Astrocyte (in vitro differentiated cells and primary cell): Measurements from ENCODE around the gene MUC5AC. TPM values are rescaled to one million over a fixed set of nuclear protein-coding genes. Genes with fewer than 3 reads are reported as not detected.

Experiments
- DNase-seq: peaks from one replicate; pipeline ENCODE4 v3.0.0-alpha.2; 2010; ENCODE audit warnings: low read depth
- FAIRE-seq: peaks from 2 replicates; lab custom pipeline; 2011; peaks lifted over from hg19 to GRCh38; lab: Jason Lieb, UNC
- H2AFZ ChIP-seq: 2 replicates; pipeline ENCODE4 v1.6.0; 2012; ENCODE audit warnings: low read depth, low read length, inconsistent platforms
- H3K27ac ChIP-seq: 2 replicates; pipeline ENCODE4 v1.5.1; 2011; ENCODE audit warnings: low read depth, low read length, inconsistent platforms
- H3K27me3 ChIP-seq: 2 replicates; pipeline ENCODE4 v1.6.0; 2011; ENCODE audit warnings: low read length, inconsistent platforms; ENCODE audit not compliant: insufficient read depth
- H3K36me3 ChIP-seq: 2 replicates; pipeline ENCODE4 v1.5.1; 2011; ENCODE audit warnings: low read length, inconsistent platforms; ENCODE audit not compliant: insufficient read depth
- H3K4me1 ChIP-seq: 2 replicates; pipeline ENCODE4 v1.5.1; 2011; ENCODE audit warnings: low read length, inconsistent platforms; ENCODE audit not compliant: insufficient read depth
- H3K4me2 ChIP-seq: 2 replicates; pipeline ENCODE4 v1.6.0; 2012; ENCODE audit warnings: low read length, inconsistent platforms
- H3K4me3 ChIP-seq: 2 replicates; pipeline ENCODE4 v1.5.1; 2011; ENCODE audit warnings: low read depth, mild to moderate bottlenecking, low read length, inconsistent platforms; ENCODE audit not compliant: insufficient read depth
- H3K79me2 ChIP-seq: 2 replicates; pipeline ENCODE4 v1.6.0; 2012; ENCODE audit warnings: mild to moderate bottlenecking, low read length, inconsistent platforms; ENCODE audit not compliant: insufficient read depth
- H3K9ac ChIP-seq: 2 replicates; pipeline ENCODE4 v1.6.0; 2012; ENCODE audit warnings: mild to moderate bottlenecking, low read length, inconsistent platforms
- H3K9me3 ChIP-seq: 2 replicates; pipeline ENCODE4 v1.5.1; 2012; ENCODE audit warnings: low read depth, mild to moderate bottlenecking, low read length, inconsistent platforms; ENCODE audit not compliant: insufficient read depth
- H4K20me1 ChIP-seq: 2 replicates; pipeline ENCODE4 v1.6.0; 2012; ENCODE audit warnings: low read length, inconsistent platforms; ENCODE audit not compliant: insufficient read depth
- H3K27ac Mint-ChIP-seq: one replicate; pipeline ENCODE4 v1.8.0; 2021; ENCODE audit warnings: mild to moderate bottlenecking, mixed read lengths; ENCODE audit not compliant: unreplicated experiment
- H3K27me3 Mint-ChIP-seq: one replicate; pipeline ENCODE4 v1.8.0; 2021; ENCODE audit warnings: low read depth, mixed read lengths; ENCODE audit not compliant: unreplicated experiment
- H3K36me3 Mint-ChIP-seq: one replicate; pipeline ENCODE4 v1.8.0; 2021; ENCODE audit warnings: low read depth, mixed read lengths; ENCODE audit not compliant: unreplicated experiment
- H3K4me1 Mint-ChIP-seq: one replicate; pipeline ENCODE4 v1.8.0; 2021; ENCODE audit warnings: low read depth, mixed read lengths; ENCODE audit not compliant: unreplicated experiment
- H3K4me3 Mint-ChIP-seq: one replicate; pipeline ENCODE4 v1.8.0; 2021; ENCODE audit warnings: mild to moderate bottlenecking, moderate library complexity, mixed read lengths; ENCODE audit not compliant: unreplicated experiment
- H3K9me3 Mint-ChIP-seq: one replicate; pipeline ENCODE4 v1.8.0; 2021; ENCODE audit warnings: mild to moderate bottlenecking, mixed read lengths; ENCODE audit not compliant: unreplicated experiment
- CTCF ChIP-seq: IDR thresholded peaks from 2 replicates; pipeline ENCODE4 v1.5.1; 2011; ENCODE audit warnings: low read depth, mild to moderate bottlenecking, inconsistent platforms, low read length, moderate library complexity; ENCODE audit not compliant: insufficient read depth
- EZH2 ChIP-seq: IDR thresholded peaks from 2 replicates; pipeline ENCODE4 v1.6.1; 2012; ENCODE audit warnings: mild to moderate bottlenecking, low read length, inconsistent platforms; ENCODE audit not compliant: insufficient read depth
- total RNA-seq: library from RNA; stranded (reverse); gene quantifications from 2 replicates; pipeline ENCODE4 v1.2.1, GENCODE V29; 2021

MUC5AC gene
- total RNA-seq, 1 donor from 2014 or later, result not detected

DNA sequence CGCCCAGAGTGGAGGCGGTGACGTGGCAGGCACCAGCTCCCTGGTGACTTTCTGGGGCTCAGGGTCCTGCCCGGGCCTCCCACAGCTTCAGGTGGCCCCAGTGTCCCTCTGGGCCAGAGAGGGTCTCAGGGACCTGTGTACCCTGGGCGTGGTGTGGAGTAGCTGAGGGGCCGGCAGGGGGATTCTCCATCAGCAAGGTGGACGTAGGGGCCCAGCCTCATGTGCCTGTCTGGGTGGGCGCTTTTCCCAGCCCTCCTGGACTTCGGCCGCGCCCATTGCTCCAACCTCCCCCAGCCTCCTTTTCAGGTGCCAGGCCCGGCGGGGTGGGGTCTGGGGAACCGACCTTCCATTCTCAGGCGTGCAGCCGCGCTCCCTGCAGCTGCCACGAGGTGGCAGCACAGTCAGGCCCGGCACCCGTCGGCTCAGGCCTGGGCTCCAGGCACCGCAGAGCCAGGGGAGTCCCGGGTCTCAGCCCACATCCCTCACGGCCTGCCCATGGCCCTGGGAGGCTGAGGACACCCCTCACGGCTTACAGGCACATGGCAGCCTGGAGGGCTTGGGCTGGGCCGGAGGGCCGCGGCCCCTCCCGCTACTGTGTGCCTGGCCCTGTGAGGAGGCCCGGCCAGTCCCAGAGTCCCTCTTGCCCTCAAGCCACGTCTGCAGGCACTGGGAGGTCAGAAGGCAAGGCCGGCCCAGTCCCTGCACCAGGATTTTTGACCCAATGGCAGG lies 45.2 kb downstream of the MUC5AC start:
- DNase-seq (no peak), FAIRE-seq (no peak)
- Mint-ChIP-seq H3K27me3 (peaks cover 9% of the 10 kb centered on the region), H3K27ac (no peak overlapping the region), H3K36me3 (no peaks in the 10 kb centered on the region), H3K4me1 (no peaks in the 10 kb centered on the region), H3K9me3 (no peaks in the 10 kb centered on the region), H3K4me3 (no peak overlapping the region)
- no peaks in the 10 kb centered on the region for H3K4me1 ChIP-seq
- TF ChIP-seq CTCF (peak; percentile 52), EZH2 (no peak)
- no peaks in the 10 kb centered on the region for H3K9me3 ChIP-seq
- H4K20me1 ChIP-seq, result no peaks in the 10 kb centered on the region
- H3K9ac ChIP-seq, result no peak overlapping the region
- H3K79me2 ChIP-seq, result no peaks in the 10 kb centered on the region
- no peaks in the 10 kb centered on the region for H3K36me3 ChIP-seq
- no peak overlapping the region for H3K4me3 ChIP-seq
- no peaks in the 10 kb centered on the region for H3K27me3 ChIP-seq
- H3K4me2 ChIP-seq, result no peak overlapping the region
- no peak overlapping the region for H2AFZ ChIP-seq
- no peak overlapping the region for H3K27ac ChIP-seq

DNA sequence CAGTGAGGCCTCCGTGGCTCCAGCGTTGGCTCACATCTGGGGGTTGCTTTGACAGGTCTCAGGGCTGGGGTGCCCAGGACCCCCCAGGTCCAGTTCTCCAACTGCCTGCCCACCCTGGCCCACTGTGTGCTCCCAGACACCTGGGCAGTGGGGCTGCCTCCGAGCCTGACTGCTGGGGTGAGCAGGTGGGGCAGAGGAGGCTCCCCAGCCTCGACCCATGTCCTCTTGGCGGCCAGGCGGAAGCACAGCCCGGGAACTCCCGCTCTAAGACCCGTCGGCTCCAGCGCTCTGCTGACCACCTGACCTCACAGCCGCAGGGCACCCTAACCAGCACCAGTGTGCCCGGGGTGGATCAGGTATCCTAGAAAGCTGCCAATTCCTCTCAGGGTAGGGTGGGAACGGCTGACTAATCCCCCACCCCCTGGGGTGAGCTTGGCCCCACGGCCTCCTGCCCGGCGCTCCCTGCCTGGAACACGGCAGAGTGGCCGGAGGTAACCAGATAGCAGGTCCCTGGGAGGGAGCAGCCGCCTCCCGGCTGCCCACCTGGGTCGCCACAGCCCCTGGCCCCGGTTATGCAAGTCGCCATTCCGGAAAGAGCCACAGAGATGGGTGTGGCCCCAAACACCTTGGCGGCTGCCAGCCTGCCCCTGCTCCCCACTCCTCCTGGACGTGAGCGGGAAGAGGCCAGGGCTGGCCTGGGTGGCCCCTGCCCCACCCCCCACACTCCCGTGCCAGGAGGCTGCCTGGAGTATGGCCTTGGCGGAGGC lies 45.9 kb downstream of the MUC5AC start:
- Histone ChIP-seq H3K4me3 (no peak overlapping the region), H3K27me3 (no peaks in the 10 kb centered on the region), H3K4me2 (no peak overlapping the region), H3K79me2 (no peaks in the 10 kb centered on the region), H3K4me1 (no peaks in the 10 kb centered on the region), H2AFZ (no peak overlapping the region), H4K20me1 (no peaks in the 10 kb centered on the region), H3K9me3 (no peaks in the 10 kb centered on the region), H3K36me3 (no peaks in the 10 kb centered on the region), H3K9ac (no peak overlapping the region), H3K27ac (no peak overlapping the region)
- no peaks in the 10 kb centered on the region for H3K36me3 Mint-ChIP-seq
- no peak for TF ChIP-seq EZH2
- no peak for TF ChIP-seq CTCF
- no peak for FAIRE-seq
- H3K4me3 Mint-ChIP-seq, result no peak overlapping the region
- no peak overlapping the region for H3K27ac Mint-ChIP-seq
- H3K27me3 Mint-ChIP-seq, result peaks cover 9% of the 10 kb centered on the region
- H3K4me1 Mint-ChIP-seq, result no peaks in the 10 kb centered on the region
- DNase-seq, result no peak
- H3K9me3 Mint-ChIP-seq, result no peaks in the 10 kb centered on the region
